H1 (cell line): ENCODE measurements around the gene RPS21. TPM values are rescaled to one million over a fixed set of nuclear protein-coding genes. Genes with fewer than 3 reads are reported as not detected.

Experiments
- ASH2L ChIP-seq: fragments of 200-600, 300-600 bp; sonication (generic); IDR thresholded peaks from one replicate; pipeline ENCODE4 v1.7.1; 2017; ENCODE audit warnings: low read length
- PHF8 ChIP-seq: fragments of 200-600 bp; sonication (generic); conservative IDR thresholded peaks from 2 replicates; pipeline ENCODE4 v1.7.1; 2012; ENCODE audit warnings: low read depth, mild to moderate bottlenecking, inconsistent platforms, low read length, moderate library complexity
- RXRA ChIP-seq: IDR thresholded peaks from 2 replicates; pipeline ENCODE4 v1.6.1; 2011; ENCODE audit warnings: low read depth, mild to moderate bottlenecking, low read length, moderate library complexity; ENCODE audit not compliant: insufficient read depth
- SRF ChIP-seq: IDR thresholded peaks from 2 replicates; pipeline ENCODE4 v1.6.1; 2011; ENCODE audit warnings: mild to moderate bottlenecking, low read depth, low read length, moderate library complexity
- TEAD4 ChIP-seq: IDR thresholded peaks from 2 replicates; pipeline ENCODE4 v1.6.1; 2012; ENCODE audit warnings: low read depth, low read length, inconsistent platforms, mixed read lengths
- polyA plus RNA-seq, 7 experiments: library from polyadenylated mRNA; depleted of rRNA in 3 of 7; stranded (reverse) in 5 of 7; unstranded in 2 of 7; fragments of >200 nt in 5 of 7; fragments of 200-250 nt in 2 of 7; gene quantifications; 1 replicate in 5 of 7; 2 replicates in 1 of 7; 4 replicates in 1 of 7; pipeline versions ENCODE4 v1.2.1 to v1.2.3, GENCODE V29; 2011 to 2013; ENCODE audit warnings: missing spikeins in 2 of 7, mixed read lengths in 2 of 7
- total RNA-seq: library from RNA; stranded (reverse); fragmentation: NEBNext Ultra II Directional; extraction: Animal tissue kit (Norgen Biotek cat#: 25700); gene quantifications from 2 replicates; pipeline ENCODE4 v1.2.1, GENCODE V29; 2021
- TF ChIP-seq, protein P1 (sequence below): IDR thresholded peaks from 2 replicates; pipeline ENCODE4 v1.6.1; 2012; ENCODE audit warnings: low read length, inconsistent platforms

Gene RPS21
- total and polyA plus RNA-seq, 2 of the 8 experiments (the other 6 are each of a cell fraction or from before 2014, with no cell fraction given), result 1,787 to 7,219 TPM

DNA sequence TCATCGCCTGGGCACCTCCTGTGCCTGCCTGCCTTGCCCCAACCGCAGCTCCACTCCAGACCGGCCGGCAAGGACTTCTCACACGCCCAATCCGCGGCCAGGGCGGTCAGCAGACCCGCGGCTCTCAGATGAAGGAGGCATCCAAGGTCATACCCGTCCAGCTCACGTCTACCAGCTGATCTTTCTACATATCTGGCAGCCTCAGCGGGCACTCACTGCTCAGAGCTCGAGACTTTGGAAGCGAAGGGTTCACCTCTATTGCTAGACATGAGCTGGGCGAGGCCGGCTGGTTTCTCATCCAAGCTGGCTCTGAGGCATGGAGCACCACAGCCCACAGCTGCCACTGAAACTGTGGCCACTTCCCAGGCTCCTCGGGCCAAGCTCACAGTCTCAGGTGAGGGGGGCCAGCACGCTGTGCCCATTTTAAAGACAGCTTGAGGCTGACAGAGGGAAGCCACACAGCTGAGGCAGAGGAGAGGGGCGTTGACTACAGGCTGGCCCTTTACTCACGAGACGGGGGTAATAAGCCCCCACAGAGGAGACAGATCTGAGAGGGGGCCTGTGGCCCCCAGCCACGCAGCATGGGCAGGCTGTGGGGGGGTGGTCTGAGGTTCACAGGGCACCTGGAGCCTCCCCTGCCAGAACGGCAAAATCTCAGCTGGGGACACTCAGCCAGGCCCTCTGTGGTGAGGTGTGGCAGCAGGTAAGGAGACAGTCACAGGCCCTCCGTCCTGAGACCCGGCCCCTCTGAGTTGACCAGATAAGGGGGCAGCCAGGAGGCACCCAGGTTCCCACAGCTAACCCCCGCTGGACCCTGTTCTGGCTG lies 21.8 kb upstream of the RPS21 start (continued):
- TF ChIP-seq RXRA (no peak), SRF (no peak), ASH2L (no peak), PHF8 (no peak), TEAD4 (no peak)
- TF ChIP-seq, protein P1, sequence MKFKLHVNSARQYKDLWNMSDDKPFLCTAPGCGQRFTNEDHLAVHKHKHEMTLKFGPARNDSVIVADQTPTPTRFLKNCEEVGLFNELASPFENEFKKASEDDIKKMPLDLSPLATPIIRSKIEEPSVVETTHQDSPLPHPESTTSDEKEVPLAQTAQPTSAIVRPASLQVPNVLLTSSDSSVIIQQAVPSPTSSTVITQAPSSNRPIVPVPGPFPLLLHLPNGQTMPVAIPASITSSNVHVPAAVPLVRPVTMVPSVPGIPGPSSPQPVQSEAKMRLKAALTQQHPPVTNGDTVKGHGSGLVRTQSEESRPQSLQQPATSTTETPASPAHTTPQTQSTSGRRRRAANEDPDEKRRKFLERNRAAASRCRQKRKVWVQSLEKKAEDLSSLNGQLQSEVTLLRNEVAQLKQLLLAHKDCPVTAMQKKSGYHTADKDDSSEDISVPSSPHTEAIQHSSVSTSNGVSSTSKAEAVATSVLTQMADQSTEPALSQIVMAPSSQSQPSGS, result no peak
